PC-3 (cell line): Measurements from ENCODE around the gene SEPTIN10.

ENCODE experiments used
- EZH2 ChIP-seq: fragments of 300-600 bp; sonication (generic); IDR thresholded peaks from one replicate; pipeline ENCODE4 v1.6.1; 2017; ENCODE audit warnings: antibody characterized with exemption, mild to moderate bottlenecking, low read length; ENCODE audit not compliant: unreplicated experiment
- EZH2phosphoT487 ChIP-seq: fragments of 300-600 bp; sonication (generic); IDR thresholded peaks from 2 replicates; pipeline ENCODE4 v1.6.1; 2018; ENCODE audit warnings: mild to moderate bottlenecking, antibody characterized with exemption, low read length, borderline replicate concordance
- TF ChIP-seq, protein P1 (sequence below): fragments of 300-600 bp; sonication (generic); conservative IDR thresholded peaks from 2 replicates; pipeline ENCODE4 v1.5.1; 2017; ENCODE audit warnings: antibody characterized with exemption, low read depth, mild to moderate bottlenecking, low read length

DNA sequence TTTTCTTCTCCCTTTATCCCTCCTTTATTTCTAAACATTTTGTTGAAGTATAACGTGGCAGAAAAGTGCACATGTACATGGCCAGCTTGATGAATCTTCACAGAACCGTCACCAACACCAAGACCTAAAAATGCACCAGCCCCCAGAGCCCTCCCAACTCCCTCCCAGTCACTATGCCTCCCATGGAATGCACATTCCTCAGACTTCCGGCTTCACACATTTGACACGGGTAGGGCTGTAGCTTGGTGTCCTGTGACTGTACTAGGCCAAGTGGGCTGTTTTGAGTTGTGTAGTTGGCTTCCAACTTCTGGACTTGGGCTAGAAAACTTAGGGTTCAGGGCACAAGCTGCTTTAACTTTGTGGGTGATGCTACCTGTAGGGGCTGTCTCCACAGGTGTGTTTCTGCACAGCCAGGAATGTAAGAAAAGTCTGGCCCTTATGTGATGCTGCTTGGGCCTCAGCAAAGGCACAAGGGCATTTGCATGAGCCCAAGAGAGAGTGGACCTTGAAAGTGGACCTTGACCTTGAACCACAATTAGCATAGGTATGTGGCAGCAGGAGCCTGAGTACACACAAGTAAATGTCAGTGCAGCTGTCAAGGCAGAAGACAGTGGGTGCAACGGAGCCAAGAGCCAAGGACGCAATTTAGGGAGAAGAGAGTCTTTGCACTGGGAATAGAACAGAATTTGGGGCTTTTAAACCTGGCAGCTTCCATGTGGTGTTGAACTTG is 78.4 kb downstream of the SEPTIN10 start:
- TF ChIP-seq, protein P1, sequence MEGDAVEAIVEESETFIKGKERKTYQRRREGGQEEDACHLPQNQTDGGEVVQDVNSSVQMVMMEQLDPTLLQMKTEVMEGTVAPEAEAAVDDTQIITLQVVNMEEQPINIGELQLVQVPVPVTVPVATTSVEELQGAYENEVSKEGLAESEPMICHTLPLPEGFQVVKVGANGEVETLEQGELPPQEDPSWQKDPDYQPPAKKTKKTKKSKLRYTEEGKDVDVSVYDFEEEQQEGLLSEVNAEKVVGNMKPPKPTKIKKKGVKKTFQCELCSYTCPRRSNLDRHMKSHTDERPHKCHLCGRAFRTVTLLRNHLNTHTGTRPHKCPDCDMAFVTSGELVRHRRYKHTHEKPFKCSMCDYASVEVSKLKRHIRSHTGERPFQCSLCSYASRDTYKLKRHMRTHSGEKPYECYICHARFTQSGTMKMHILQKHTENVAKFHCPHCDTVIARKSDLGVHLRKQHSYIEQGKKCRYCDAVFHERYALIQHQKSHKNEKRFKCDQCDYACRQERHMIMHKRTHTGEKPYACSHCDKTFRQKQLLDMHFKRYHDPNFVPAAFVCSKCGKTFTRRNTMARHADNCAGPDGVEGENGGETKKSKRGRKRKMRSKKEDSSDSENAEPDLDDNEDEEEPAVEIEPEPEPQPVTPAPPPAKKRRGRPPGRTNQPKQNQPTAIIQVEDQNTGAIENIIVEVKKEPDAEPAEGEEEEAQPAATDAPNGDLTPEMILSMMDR, result no peak
- no peak for TF ChIP-seq EZH2
- TF ChIP-seq EZH2phosphoT487, result no peak
